Measurements from ENCODE around the gene MEGF11. TPM values are rescaled to one million over a fixed set of nuclear protein-coding genes. Genes with fewer than 3 reads are reported as not detected.
"Not testable (repeated sequence)": the region's sequence is repeated elsewhere in the genome, so short reads cannot be mapped to it uniquely, and the experiment has no call there.

MEGF11 gene
- total RNA-seq, 2 experiments from 2014 or later = 3.3 to 6.8 TPM

DNA sequence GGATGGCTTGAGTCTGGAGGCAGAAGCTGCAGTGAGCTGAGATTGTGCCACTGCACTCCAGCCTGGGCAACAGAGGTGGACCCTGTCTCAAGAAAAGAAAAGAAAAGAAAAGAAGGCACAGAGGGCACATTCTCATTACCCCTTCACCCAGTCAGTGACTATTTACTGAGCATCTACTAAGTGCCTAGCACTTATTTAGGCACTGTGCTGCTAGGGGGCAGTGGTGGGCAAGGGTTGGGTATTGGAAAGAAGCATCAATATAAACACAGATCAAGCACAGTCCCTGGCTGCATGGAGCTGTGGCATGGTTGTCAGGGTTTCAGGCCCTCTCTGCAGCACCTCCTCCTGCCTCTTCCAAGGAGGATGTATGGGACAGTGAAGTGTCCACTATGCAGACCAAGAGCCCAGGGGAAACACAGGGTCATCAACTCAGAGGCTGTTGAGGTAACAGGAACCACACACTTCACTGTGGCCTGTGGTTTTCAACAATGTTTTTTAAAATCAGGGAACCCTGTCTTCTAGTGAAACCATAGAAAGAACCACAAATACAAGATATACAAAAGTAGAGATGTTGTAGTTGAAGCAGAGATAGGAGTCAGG, 245.8 kb downstream of the MEGF11 start:
- Histone ChIP-seq H3K4me1 (ENCODE audit: insufficient read depth, low read length, poor library complexity, severe bottlenecking) (no peaks in the 10 kb centered on the region), H3K36me3 (ENCODE audit: insufficient read depth, low read length) (no peaks in the 10 kb centered on the region), H3K4me2 (ENCODE audit: low read length) (no peak overlapping the region), H3K4me3 (ENCODE audit: low read depth, low read length, poor library complexity, severe bottlenecking) (no peak overlapping the region), H3K27ac (ENCODE audit: low read depth, low read length, poor library complexity, severe bottlenecking) (no peak overlapping the region), H3K79me2 (ENCODE audit: insufficient read depth, low read depth, low read length) (no peaks in the 10 kb centered on the region), H3K9me3 (ENCODE audit: low read length) (no peaks in the 10 kb centered on the region), H3K9me2 (ENCODE audit: insufficient read depth, low read length) (no peaks in the 10 kb centered on the region), H2AFZ (ENCODE audit: low read length) (no peak overlapping the region), H4K20me1 (ENCODE audit: insufficient read depth, low read length) (no peaks in the 10 kb centered on the region)
- peak; percentile 19 for DNase-seq (ENCODE audit: low spot score)
- no TSS peak for BruUV-seq (replicated peaks)
- POLR2A ChIA-PET = no interaction called here
- CTCF ChIA-PET (ENCODE audit: unreplicated experiment) = no interaction called here
- intact Hi-C loops (cut with micrococcal nuclease; ENCODE audit: unreplicated experiment) = no loop called here
- no peak for TF ChIP-seq EZH2phosphoT487 (IDR thresholded peaks at IDR 0.05; ENCODE audit: borderline replicate concordance, low read depth, low read length)
- TF ChIP-seq, protein P1, sequence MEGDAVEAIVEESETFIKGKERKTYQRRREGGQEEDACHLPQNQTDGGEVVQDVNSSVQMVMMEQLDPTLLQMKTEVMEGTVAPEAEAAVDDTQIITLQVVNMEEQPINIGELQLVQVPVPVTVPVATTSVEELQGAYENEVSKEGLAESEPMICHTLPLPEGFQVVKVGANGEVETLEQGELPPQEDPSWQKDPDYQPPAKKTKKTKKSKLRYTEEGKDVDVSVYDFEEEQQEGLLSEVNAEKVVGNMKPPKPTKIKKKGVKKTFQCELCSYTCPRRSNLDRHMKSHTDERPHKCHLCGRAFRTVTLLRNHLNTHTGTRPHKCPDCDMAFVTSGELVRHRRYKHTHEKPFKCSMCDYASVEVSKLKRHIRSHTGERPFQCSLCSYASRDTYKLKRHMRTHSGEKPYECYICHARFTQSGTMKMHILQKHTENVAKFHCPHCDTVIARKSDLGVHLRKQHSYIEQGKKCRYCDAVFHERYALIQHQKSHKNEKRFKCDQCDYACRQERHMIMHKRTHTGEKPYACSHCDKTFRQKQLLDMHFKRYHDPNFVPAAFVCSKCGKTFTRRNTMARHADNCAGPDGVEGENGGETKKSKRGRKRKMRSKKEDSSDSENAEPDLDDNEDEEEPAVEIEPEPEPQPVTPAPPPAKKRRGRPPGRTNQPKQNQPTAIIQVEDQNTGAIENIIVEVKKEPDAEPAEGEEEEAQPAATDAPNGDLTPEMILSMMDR (conservative IDR thresholded peaks at IDR 0.05; ENCODE audit: low read length) = peak; percentile 58

DNA sequence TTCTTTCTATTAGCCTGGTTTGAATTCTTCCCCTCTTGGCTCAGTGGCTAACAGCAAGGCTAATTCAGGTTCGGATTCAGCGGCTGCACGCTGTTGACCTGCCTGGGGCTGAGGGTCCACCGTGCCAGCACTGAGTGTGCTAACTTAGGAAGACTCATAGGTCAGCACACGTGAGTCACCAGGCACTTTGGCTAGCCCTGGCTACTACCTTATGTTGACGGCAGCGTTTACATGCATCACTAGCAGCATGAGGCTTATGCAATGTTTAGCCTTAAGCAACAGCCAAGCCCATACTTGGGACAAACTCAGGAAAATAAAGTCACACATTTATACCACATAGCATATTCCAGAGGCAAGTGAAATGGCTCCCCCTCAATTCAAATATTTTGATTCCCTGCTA, 246.6 kb downstream of the MEGF11 start:
- no peaks in the 10 kb centered on the region for H3K79me2 ChIP-seq (ENCODE audit: insufficient read depth, low read depth, low read length)
- no peaks in the 10 kb centered on the region for H3K36me3 ChIP-seq (ENCODE audit: insufficient read depth, low read length)
- no peak overlapping the region for H3K4me2 ChIP-seq (ENCODE audit: low read length)
- no TSS peak for BruUV-seq (replicated peaks)
- no peaks in the 10 kb centered on the region for H3K9me2 ChIP-seq (ENCODE audit: insufficient read depth, low read length)
- H2AFZ ChIP-seq (ENCODE audit: low read length) = no peak overlapping the region
- H3K4me3 ChIP-seq (ENCODE audit: low read depth, low read length, poor library complexity, severe bottlenecking) = no peak overlapping the region
- H3K27ac ChIP-seq (ENCODE audit: low read depth, low read length, poor library complexity, severe bottlenecking) = no peak overlapping the region
- no peak for TF ChIP-seq EZH2phosphoT487 (IDR thresholded peaks at IDR 0.05; ENCODE audit: borderline replicate concordance, low read depth, low read length)
- TF ChIP-seq, protein P1 (conservative IDR thresholded peaks at IDR 0.05; ENCODE audit: low read length) = no peak
- POLR2A ChIA-PET = no interaction called here
- DNase-seq (ENCODE audit: low spot score) = no peak
- CTCF ChIA-PET (ENCODE audit: unreplicated experiment) = no interaction called here
- no peaks in the 10 kb centered on the region for H3K9me3 ChIP-seq (ENCODE audit: low read length)
- intact Hi-C loops (cut with micrococcal nuclease; ENCODE audit: unreplicated experiment) = no loop called here
- no peaks in the 10 kb centered on the region for H4K20me1 ChIP-seq (ENCODE audit: insufficient read depth, low read length)
- no peaks in the 10 kb centered on the region for H3K4me1 ChIP-seq (ENCODE audit: insufficient read depth, low read length, poor library complexity, severe bottlenecking)

DNA sequence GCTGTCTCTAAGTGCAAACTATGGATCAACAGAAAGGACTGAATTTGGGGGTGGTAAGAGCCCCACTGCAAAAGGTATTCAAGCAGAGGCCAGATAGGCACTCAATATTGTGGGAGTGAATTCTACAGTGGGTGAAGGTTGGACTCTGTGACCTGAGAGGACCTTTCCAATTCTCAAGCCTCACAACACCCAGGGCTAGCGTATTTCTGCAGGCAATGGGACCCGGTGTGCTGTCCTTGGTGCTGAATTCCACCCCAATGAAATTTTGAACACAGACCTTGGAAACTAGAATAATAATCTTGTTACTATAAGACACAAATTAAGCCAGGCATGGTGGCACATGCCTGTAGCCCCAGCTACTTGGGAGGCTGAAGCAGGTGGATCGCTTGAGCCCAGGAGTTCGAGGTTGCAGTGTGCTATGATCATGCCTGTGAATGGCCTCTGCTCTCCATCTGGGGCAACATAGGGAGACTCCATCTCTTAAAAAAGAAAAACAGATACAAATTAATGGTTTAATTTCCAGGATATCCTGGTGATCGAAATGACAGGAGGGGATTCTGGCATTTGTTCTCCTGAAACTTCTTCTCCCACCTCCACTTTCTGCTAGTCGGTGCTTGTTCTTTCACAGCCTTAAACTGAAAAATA, 248.8 kb downstream of the MEGF11 start:
- BruUV-seq (replicated peaks) = no TSS peak
- CTCF ChIA-PET (ENCODE audit: unreplicated experiment) = no interaction called here
- intact Hi-C loops (cut with micrococcal nuclease; ENCODE audit: unreplicated experiment) = no loop called here

DNA sequence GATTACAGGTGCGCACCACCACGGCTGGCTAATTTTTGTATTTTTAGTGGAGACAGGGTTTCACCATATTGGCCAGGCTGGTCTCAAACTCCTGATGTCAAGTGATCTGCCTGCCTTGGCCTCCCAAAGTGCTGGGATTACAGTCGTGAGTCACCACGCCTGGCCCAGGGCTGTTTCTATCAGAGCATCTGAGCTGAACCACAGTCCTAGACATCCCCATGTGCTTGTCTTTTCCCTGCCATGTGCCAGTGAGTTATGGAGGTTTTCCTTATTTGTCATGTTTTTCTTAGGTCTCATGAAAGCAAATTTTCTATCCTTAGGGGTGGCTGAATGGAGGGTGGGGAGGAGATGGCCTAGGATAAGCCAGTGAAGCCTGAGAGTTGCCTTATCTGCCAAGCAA, 250.4 kb downstream of the MEGF11 start:
- H3K4me3 ChIP-seq (ENCODE audit: low read depth, low read length, poor library complexity, severe bottlenecking); H3K79me2 ChIP-seq (ENCODE audit: insufficient read depth, low read depth, low read length); H3K9me2 ChIP-seq (ENCODE audit: insufficient read depth, low read length); POLR2A ChIA-PET; H2AFZ ChIP-seq (ENCODE audit: low read length); H4K20me1 ChIP-seq (ENCODE audit: insufficient read depth, low read length); H3K27ac ChIP-seq (ENCODE audit: low read depth, low read length, poor library complexity, severe bottlenecking); H3K36me3 ChIP-seq (ENCODE audit: insufficient read depth, low read length); BruUV-seq (replicated peaks); intact Hi-C loops (cut with micrococcal nuclease; ENCODE audit: unreplicated experiment); CTCF ChIA-PET (ENCODE audit: unreplicated experiment); H3K9me3 ChIP-seq (ENCODE audit: low read length); DNase-seq (ENCODE audit: low spot score); H3K4me1 ChIP-seq (ENCODE audit: insufficient read depth, low read length, poor library complexity, severe bottlenecking); H3K4me2 ChIP-seq (ENCODE audit: low read length): not testable (repeated sequence)

More for the DNA sequence above, 248.8 kb downstream of the MEGF11 start:
- peak; percentile 34 for DNase-seq (ENCODE audit: low spot score)
- Histone ChIP-seq H3K9me3 (ENCODE audit: low read length) (no peaks in the 10 kb centered on the region), H3K27ac (ENCODE audit: low read depth, low read length, poor library complexity, severe bottlenecking) (no peak overlapping the region), H3K4me3 (ENCODE audit: low read depth, low read length, poor library complexity, severe bottlenecking) (no peak overlapping the region), H3K36me3 (ENCODE audit: insufficient read depth, low read length) (no peaks in the 10 kb centered on the region), H3K4me1 (ENCODE audit: insufficient read depth, low read length, poor library complexity, severe bottlenecking) (no peaks in the 10 kb centered on the region), H3K79me2 (ENCODE audit: insufficient read depth, low read depth, low read length) (no peaks in the 10 kb centered on the region), H4K20me1 (ENCODE audit: insufficient read depth, low read length) (no peaks in the 10 kb centered on the region; the same call in 1 of the 2 replicates), H3K4me2 (ENCODE audit: low read length) (no peak overlapping the region), H3K9me2 (ENCODE audit: insufficient read depth, low read length) (no peaks in the 10 kb centered on the region), H2AFZ (ENCODE audit: low read length) (no peak overlapping the region)
- TF ChIP-seq, protein P1 (conservative IDR thresholded peaks at IDR 0.05; ENCODE audit: low read length) = no peak
- TF ChIP-seq EZH2phosphoT487 (IDR thresholded peaks at IDR 0.05; ENCODE audit: borderline replicate concordance, low read depth, low read length) = no peak
- POLR2A ChIA-PET = no interaction called here
